Measurements from ENCODE around the gene TNFSF13.

GRCh38 chr17:7558544-7559319 is at the start of gene TNFSF13:
- TF ChIP-seq CTCF (IDR thresholded peaks at IDR 0.05) (no peak), POLR2A (IDR thresholded peaks at IDR 0.05) (peak in 1 of 2 donors; percentile 7)

Data from sigmoid colon (tissue), 3 donors.